HCT116 (cell line): Measurements from ENCODE around the gene BABAM2. TPM values are rescaled to one million over a fixed set of nuclear protein-coding genes. Genes with fewer than 3 reads are reported as not detected.

Source experiments
- ATAC-seq: fragments of 200-7000 bp; cut with Tn5 transposase; 2 replicates; pipeline ENCODE4 v1.9.1; 2020; ENCODE audit warnings: mild to moderate bottlenecking, moderate library complexity
- BruUV-seq: library from RNA; stranded (reverse); fragments of 400-500 nt; replicated peaks from 2 replicates; lab custom pipeline; 2021; lab: Mats Ljungman, UMichigan
- CTCF ChIA-PET: fragments of 300-600 bp; sonication (Branson Sonifier 250); formaldehyde crosslinking; loops from one replicate; lab custom pipeline; 2021; ENCODE audit warnings: antibody characterized with exemption; lab: Charles Lee
- POLR2A ChIA-PET: fragments of 300-600, 350-600 bp; sonication (Branson Sonifier 250); formaldehyde crosslinking; loops from one replicate; lab custom pipeline; 2021; ENCODE audit warnings: antibody characterized with exemption; lab: Charles Lee
- RAD21 ChIA-PET, 2 experiments: fragments of 300-600 bp; sonication (Branson Sonifier 250); formaldehyde crosslinking; loops; one replicate each; lab custom pipeline; 2023; ENCODE audit warnings: low total read pairs in 2 of 2; ENCODE audit not compliant: uncharacterized antibody in 2 of 2, unreplicated experiment in 2 of 2, low non-redundant PET in 1 of 2; lab: Charles Lee
- DNase-seq: peaks from one replicate; pipeline ENCODE4 v3.0.0-alpha.2; 2010; ENCODE audit warnings: low read depth, low spot score
- H2AFZ ChIP-seq: fragments of 200-600 bp; shearing (Covaris generic), sonication (generic); 2 replicates; pipeline ENCODE4 v1.6.1; 2017; ENCODE audit warnings: low read depth, mixed run types, mixed read lengths, antibody characterized with exemption, low read length; ENCODE audit not compliant: poor library complexity, severe bottlenecking
- H3K27ac ChIP-seq: 2 replicates; pipeline ENCODE4 v1.5.1; 2012; ENCODE audit warnings: low read depth, low read length
- H3K27me3 ChIP-seq: fragments of 200-600 bp; sonication (generic); 2 replicates; pipeline ENCODE4 v1.6.1; 2016; ENCODE audit warnings: mixed run types, low read length, mixed read lengths; ENCODE audit not compliant: insufficient read depth
- H3K36me3 ChIP-seq, 2 experiments: fragments of 200-500 bp in 1 of 2; fragments of 200-600 bp in 1 of 2; sonication (Bioruptor generic) in 1 of 2; sonication (generic) in 1 of 2; 2 replicates each; pipeline versions ENCODE4 v1.5.1 to v1.6.1; 2014 to 2016; ENCODE audit warnings: low read length in 2 of 2, inconsistent platforms in 1 of 2, mixed read lengths in 1 of 2, mixed run types in 1 of 2; ENCODE audit not compliant: insufficient read depth in 2 of 2, control insufficient read depth in 1 of 2
- H3K4me1 ChIP-seq, 2 experiments: fragments of 200-600 bp in 1 of 2; sonication (generic) in 1 of 2; 2 replicates each; pipeline versions ENCODE4 v1.5.1 to v1.6.1; 2012 to 2017; ENCODE audit warnings: low read length in 2 of 2, inconsistent platforms in 1 of 2, mild to moderate bottlenecking in 1 of 2, mixed read lengths in 1 of 2, mixed run types in 1 of 2, moderate library complexity in 1 of 2; ENCODE audit not compliant: insufficient read depth in 2 of 2, control insufficient read depth in 1 of 2
- H3K4me2 ChIP-seq: fragments of 200-600 bp; sonication (generic); 2 replicates; pipeline ENCODE4 v1.6.1; 2017; ENCODE audit warnings: mixed run types, low read length, mixed read lengths
- H3K4me3 ChIP-seq, 2 experiments: fragments of 200-600 bp in 1 of 2; sonication (generic) in 1 of 2; replicated peaks in 1 of 2; 2 replicates each; pipeline ENCODE4 v1.5.1; 2011 to 2016; ENCODE audit warnings: low read length in 2 of 2, control low read depth in 1 of 2, low read depth in 1 of 2, mild to moderate bottlenecking in 1 of 2, mixed read lengths in 1 of 2, mixed run types in 1 of 2
- H3K79me2 ChIP-seq: fragments of 200-600 bp; sonication (generic); 2 replicates; pipeline ENCODE4 v1.6.1; 2017; ENCODE audit warnings: mild to moderate bottlenecking, mixed run types, low read length, moderate library complexity, mixed read lengths; ENCODE audit not compliant: insufficient read depth
- H3K9ac ChIP-seq: fragments of 200-600 bp; sonication (generic); 2 replicates; pipeline ENCODE4 v1.6.1; 2016; ENCODE audit warnings: low read length, mixed read lengths
- H3K9me2 ChIP-seq: fragments of 200-600 bp; sonication (generic), shearing (Covaris generic); 2 replicates; pipeline ENCODE4 v1.6.1; 2017; ENCODE audit warnings: mixed run types, mild to moderate bottlenecking, moderate library complexity; ENCODE audit not compliant: insufficient read depth
- H3K9me3 ChIP-seq, 2 experiments: fragments of 200-500 bp in 1 of 2; fragments of 200-600 bp in 1 of 2; sonication (Bioruptor generic) in 1 of 2; sonication (generic) in 1 of 2; 2 replicates each; pipeline ENCODE4 v1.6.1; 2014 to 2017; ENCODE audit warnings: low read length in 2 of 2, mixed read lengths in 2 of 2, inconsistent platforms in 1 of 2, low read depth in 1 of 2, mild to moderate bottlenecking in 1 of 2, mixed run types in 1 of 2, moderate library complexity in 1 of 2; ENCODE audit not compliant: control insufficient read depth in 1 of 2, insufficient read depth in 1 of 2
- H4K20me1 ChIP-seq: fragments of 200-600 bp; sonication (generic), shearing (Covaris generic); 2 replicates; pipeline ENCODE4 v1.6.1; 2017; ENCODE audit warnings: mixed run types, mild to moderate bottlenecking, moderate library complexity; ENCODE audit not compliant: insufficient read depth
- CBX3 ChIP-seq: IDR thresholded peaks from 2 replicates; pipeline ENCODE4 v1.6.1; 2012; ENCODE audit warnings: low read depth
- EGR1 ChIP-seq: IDR thresholded peaks from 2 replicates; pipeline ENCODE4 v1.6.1; 2012; ENCODE audit warnings: low read depth
- ELF1 ChIP-seq: IDR thresholded peaks from 2 replicates; pipeline ENCODE4 v1.6.1; 2012; ENCODE audit warnings: low read depth, borderline replicate concordance
- EZH2 ChIP-seq: fragments of 200-600 bp; sonication (generic); IDR thresholded peaks from 2 replicates; pipeline ENCODE4 v1.6.1; 2017; ENCODE audit warnings: antibody characterized with exemption, mixed run types
- EZH2phosphoT487 ChIP-seq: fragments of 200-600 bp; IDR thresholded peaks from 2 replicates; pipeline ENCODE4 v1.6.1; 2018; ENCODE audit warnings: antibody characterized with exemption, borderline replicate concordance
- FOSL1 ChIP-seq: IDR thresholded peaks from 2 replicates; pipeline ENCODE4 v1.6.1; 2012; ENCODE audit warnings: low read depth
- JUND ChIP-seq: IDR thresholded peaks from 2 replicates; pipeline ENCODE4 v1.6.1; 2012
- POLR2A ChIP-seq: IDR thresholded peaks from 2 replicates; pipeline ENCODE4 v1.7.0; 2011; ENCODE audit warnings: borderline replicate concordance; ENCODE audit not compliant: insufficient read depth, insufficient read length; ENCODE audit errors: extremely low read depth
- POLR2AphosphoS5 ChIP-seq: IDR thresholded peaks from 2 replicates; pipeline ENCODE4 v1.6.1; 2011; ENCODE audit warnings: mild to moderate bottlenecking, low read depth, low read length, moderate library complexity
- RAD21 ChIP-seq: IDR thresholded peaks from 2 replicates; pipeline ENCODE4 v1.6.1; 2012; ENCODE audit warnings: low read depth, mild to moderate bottlenecking
- SIN3A ChIP-seq: IDR thresholded peaks from 2 replicates; pipeline ENCODE4 v1.6.1; 2012; ENCODE audit warnings: low read depth
- SP1 ChIP-seq: IDR thresholded peaks from 2 replicates; pipeline ENCODE4 v1.6.1; 2012; ENCODE audit warnings: low read depth
- SRF ChIP-seq: IDR thresholded peaks from 2 replicates; pipeline ENCODE4 v1.6.1; 2012; ENCODE audit warnings: low read depth
- TCF7L2 ChIP-seq: IDR thresholded peaks from 2 replicates; pipeline ENCODE4 v1.7.0; 2011; ENCODE audit warnings: borderline replicate concordance, inconsistent platforms; ENCODE audit not compliant: insufficient read depth, insufficient read length; ENCODE audit errors: extremely low read depth
- YY1 ChIP-seq: IDR thresholded peaks from 2 replicates; pipeline ENCODE4 v1.6.1; 2011; ENCODE audit warnings: low read length, low read depth, moderate library complexity, mild to moderate bottlenecking; ENCODE audit not compliant: insufficient replicate concordance; ENCODE audit errors: extremely low read depth
- ZFX ChIP-seq: fragments of 450-650 bp; IDR thresholded peaks from 2 replicates; pipeline ENCODE4 v1.6.1; 2017
- ZNF274 ChIP-seq: fragments of 200-500 bp; sonication (Bioruptor generic); IDR thresholded peaks from 2 replicates; pipeline ENCODE4 v1.6.1; 2014; ENCODE audit warnings: mild to moderate bottlenecking, low read depth, low read length, inconsistent platforms
- intact Hi-C: fragments of 100-400 bp; cut with micrococcal nuclease; formaldehyde crosslinking; loops from 2 replicates; pipeline ENCODE4 v1.10.0; 2022
- total RNA-seq: library from RNA; stranded (reverse); gene quantifications from one replicate; pipeline ENCODE4 v1.2.1, GENCODE V29; 2021; ENCODE audit not compliant: unreplicated experiment
- TF ChIP-seq, protein P1 (sequence below): IDR thresholded peaks from 2 replicates; pipeline ENCODE4 v1.6.1; 2012
- TF ChIP-seq, protein P2 (sequence below), 3 experiments: fragments of 200-600 bp in 1 of 3; sonication (generic) in 1 of 3; IDR thresholded peaks in 2 of 3; conservative IDR thresholded peaks in 1 of 3; 2 replicates each; pipeline ENCODE4 v1.5.1; 2012 to 2017; ENCODE audit warnings: low read depth in 2 of 3, low read length in 2 of 3, antibody characterized with exemption in 1 of 3, borderline replicate concordance in 1 of 3, control low read depth in 1 of 3, mild to moderate bottlenecking in 1 of 3, mixed read lengths in 1 of 3, mixed run types in 1 of 3, moderate library complexity in 1 of 3; ENCODE audit not compliant: insufficient read depth in 1 of 3
- TF ChIP-seq, protein P3 (sequence below): IDR thresholded peaks from 2 replicates; pipeline ENCODE4 v1.6.1; 2011; ENCODE audit warnings: mild to moderate bottlenecking, low read length, moderate library complexity; ENCODE audit not compliant: insufficient replicate concordance; ENCODE audit errors: extremely low read depth

Gene BABAM2
- total RNA-seq, 1 experiment from 2014 or later: 23.8 TPM

DNA sequence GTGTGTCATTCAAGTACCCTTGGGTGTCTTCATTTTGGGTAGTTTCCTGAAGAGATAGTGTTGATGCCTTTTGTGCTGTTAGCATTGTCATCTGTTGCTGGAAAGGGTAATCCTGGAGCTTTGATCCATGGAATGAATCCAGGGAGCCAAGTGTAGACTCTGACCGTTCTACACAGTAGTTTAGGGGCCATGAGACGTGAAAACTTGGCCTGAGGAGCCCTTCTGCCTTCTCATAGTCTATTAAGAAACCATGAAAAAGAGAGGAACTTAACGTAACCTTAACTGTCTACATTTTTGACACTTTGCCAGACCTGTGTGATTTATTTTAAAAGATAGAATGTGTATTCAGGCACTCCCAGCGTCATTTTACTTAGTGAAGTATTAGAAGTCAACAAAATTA is 194.0 kb downstream of the BABAM2 start:
- BruUV-seq: no TSS peak
- TF ChIP-seq ZFX (no peak), SRF (no peak), SP1 (no peak), YY1 (no peak), FOSL1 (no peak), ELF1 (no peak), RAD21 (no peak), EGR1 (no peak), POLR2A (no peak), SIN3A (no peak), POLR2AphosphoS5 (no peak), EZH2phosphoT487 (no peak), ZNF274 (no peak), CBX3 (no peak), EZH2 (no peak), JUND (no peak), TCF7L2 (no peak)
- TF ChIP-seq, protein P1, sequence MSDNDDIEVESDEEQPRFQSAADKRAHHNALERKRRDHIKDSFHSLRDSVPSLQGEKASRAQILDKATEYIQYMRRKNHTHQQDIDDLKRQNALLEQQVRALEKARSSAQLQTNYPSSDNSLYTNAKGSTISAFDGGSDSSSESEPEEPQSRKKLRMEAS: no peak
- TF ChIP-seq, protein P2, sequence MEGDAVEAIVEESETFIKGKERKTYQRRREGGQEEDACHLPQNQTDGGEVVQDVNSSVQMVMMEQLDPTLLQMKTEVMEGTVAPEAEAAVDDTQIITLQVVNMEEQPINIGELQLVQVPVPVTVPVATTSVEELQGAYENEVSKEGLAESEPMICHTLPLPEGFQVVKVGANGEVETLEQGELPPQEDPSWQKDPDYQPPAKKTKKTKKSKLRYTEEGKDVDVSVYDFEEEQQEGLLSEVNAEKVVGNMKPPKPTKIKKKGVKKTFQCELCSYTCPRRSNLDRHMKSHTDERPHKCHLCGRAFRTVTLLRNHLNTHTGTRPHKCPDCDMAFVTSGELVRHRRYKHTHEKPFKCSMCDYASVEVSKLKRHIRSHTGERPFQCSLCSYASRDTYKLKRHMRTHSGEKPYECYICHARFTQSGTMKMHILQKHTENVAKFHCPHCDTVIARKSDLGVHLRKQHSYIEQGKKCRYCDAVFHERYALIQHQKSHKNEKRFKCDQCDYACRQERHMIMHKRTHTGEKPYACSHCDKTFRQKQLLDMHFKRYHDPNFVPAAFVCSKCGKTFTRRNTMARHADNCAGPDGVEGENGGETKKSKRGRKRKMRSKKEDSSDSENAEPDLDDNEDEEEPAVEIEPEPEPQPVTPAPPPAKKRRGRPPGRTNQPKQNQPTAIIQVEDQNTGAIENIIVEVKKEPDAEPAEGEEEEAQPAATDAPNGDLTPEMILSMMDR (IDR thresholded peaks at IDR 0.05 in 2 of 3, conservative IDR thresholded peaks at IDR 0.05 in 1 of 3; ENCODE audit: borderline replicate concordance in 1 of 3, insufficient read depth in 1 of 3, low read depth in 2 of 3, low read length in 2 of 3): no peak
- TF ChIP-seq, protein P3, sequence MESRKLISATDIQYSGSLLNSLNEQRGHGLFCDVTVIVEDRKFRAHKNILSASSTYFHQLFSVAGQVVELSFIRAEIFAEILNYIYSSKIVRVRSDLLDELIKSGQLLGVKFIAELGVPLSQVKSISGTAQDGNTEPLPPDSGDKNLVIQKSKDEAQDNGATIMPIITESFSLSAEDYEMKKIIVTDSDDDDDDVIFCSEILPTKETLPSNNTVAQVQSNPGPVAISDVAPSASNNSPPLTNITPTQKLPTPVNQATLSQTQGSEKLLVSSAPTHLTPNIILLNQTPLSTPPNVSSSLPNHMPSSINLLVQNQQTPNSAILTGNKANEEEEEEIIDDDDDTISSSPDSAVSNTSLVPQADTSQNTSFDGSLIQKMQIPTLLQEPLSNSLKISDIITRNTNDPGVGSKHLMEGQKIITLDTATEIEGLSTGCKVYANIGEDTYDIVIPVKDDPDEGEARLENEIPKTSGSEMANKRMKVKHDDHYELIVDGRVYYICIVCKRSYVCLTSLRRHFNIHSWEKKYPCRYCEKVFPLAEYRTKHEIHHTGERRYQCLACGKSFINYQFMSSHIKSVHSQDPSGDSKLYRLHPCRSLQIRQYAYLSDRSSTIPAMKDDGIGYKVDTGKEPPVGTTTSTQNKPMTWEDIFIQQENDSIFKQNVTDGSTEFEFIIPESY: no peak
- ChIA-PET RAD21 (no interaction called here), CTCF (no interaction called here), POLR2A (no interaction called here)
- Histone ChIP-seq H3K27me3 (no peaks in the 10 kb centered on the region), H3K9ac (no peak overlapping the region), H3K4me2 (no peak overlapping the region), H2AFZ (no peak overlapping the region), H3K4me1 (peaks cover 0 to 5% of the 10 kb centered on the region in 2 experiments; a peak in 1 of 4 replicates), H3K27ac (no peak overlapping the region), H3K9me2 (no peaks in the 10 kb centered on the region), H3K4me3 (no peak overlapping the region), H4K20me1 (0 out of 2 replicates have a peak, but pooled peaks cover 5% of the 10 kb centered on the region), H3K36me3 (no peaks in the 10 kb centered on the region), H3K79me2 (no peaks in the 10 kb centered on the region), H3K9me3 (no peaks in the 10 kb centered on the region)
- intact Hi-C loops: no loop called here
- ATAC-seq (no peak), DNase-seq (no peak)
